NCI-H748 treated with DMSO at 0.1 percent for 48 hours (cell line): ENCODE results near the gene TRAPPC8.

ENCODE experiments used
- DNase-seq: peaks from one replicate; lab custom pipeline; 2025; lab: John Stamatoyannopoulos, UW

The TRAPPC8 gene

DNA sequence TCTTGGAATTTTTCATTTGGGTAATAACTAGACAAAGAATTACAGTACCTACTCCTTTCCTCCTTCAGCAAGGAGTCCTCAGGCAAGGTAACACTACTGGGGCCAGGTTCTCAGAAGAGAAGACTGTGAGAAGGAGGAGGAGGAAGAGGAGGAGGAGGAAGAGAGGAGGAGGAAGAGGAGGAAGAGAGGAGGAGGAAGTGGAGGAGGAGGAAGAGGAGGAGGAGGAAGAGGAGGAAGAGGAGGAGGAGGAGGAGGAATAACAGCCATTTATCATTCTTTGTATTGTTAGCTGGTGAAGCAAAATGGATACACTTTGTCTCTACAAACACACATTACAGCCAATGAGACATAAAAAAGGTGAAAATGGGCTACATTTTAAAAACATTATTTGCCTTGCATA, 149.4 kb downstream of the TRAPPC8 start:
- DNase-seq: no peak

- no peak for DNase-seq
These were observed 150.4 kb downstream of the TRAPPC8 start for GRCh38 chr18:31792580-31792911.

- no peak for DNase-seq
These were observed 150.9 kb downstream of the TRAPPC8 start for GRCh38 chr18:31791817-31792579.

GRCh38 chr18:31789409-31789808, 153.5 kb downstream of the TRAPPC8 start:
- no peak for DNase-seq

- no peak for DNase-seq
These were observed 159.9 kb downstream of the TRAPPC8 start for GRCh38 chr18:31783059-31783458.
